Esophagus muscularis mucosa (tissue), 4 donors: Measurements from ENCODE around the gene HHEX. TPM values are rescaled to one million over a fixed set of nuclear protein-coding genes. Genes with fewer than 3 reads are reported as not detected.

ENCODE experiments used
- DNase-seq: peaks from one replicate; pipeline ENCODE4 v3.0.0-alpha.2; 2017; ENCODE audit errors: extremely low spot score
- H3K27ac ChIP-seq, 4 donors: fragments of 200-600 bp; sonication (generic); replicated peaks in 1 of 4; 1 replicate in 3 of 4; 2 replicates in 1 of 4; pipeline ENCODE4 v1.5.1; 2016 to 2019; ENCODE audit warnings: mild to moderate bottlenecking in 1 of 4
- H3K27me3 ChIP-seq, 4 donors: fragments of 200-600 bp; sonication (generic); one replicate each; pipeline versions ENCODE4 v1.5.1 to v1.6.0; 2016 to 2019
- H3K36me3 ChIP-seq, 4 donors: fragments of 200-600 bp; sonication (generic); one replicate each; pipeline ENCODE4 v1.5.1; 2016 to 2019
- H3K4me1 ChIP-seq, 4 donors: fragments of 200-600 bp; sonication (generic); one replicate each; pipeline ENCODE4 v1.5.1; 2016 to 2019
- H3K4me3 ChIP-seq, 4 donors: fragments of 200-600 bp; sonication (generic); 1 replicate in 2 of 4; 2 replicates in 2 of 4; pipeline ENCODE4 v1.5.1; 2016 to 2019; ENCODE audit warnings: mild to moderate bottlenecking in 4 of 4, moderate library complexity in 1 of 4
- H3K9me3 ChIP-seq, 4 donors: fragments of 200-600 bp; sonication (generic); 1 replicate in 3 of 4; 2 replicates in 1 of 4; pipeline ENCODE4 v1.5.1; 2016 to 2019
- CTCF ChIP-seq, 3 experiments: fragments of 200-600 bp in 2 of 3; fragments of 450-650 bp in 1 of 3; sonication (generic) in 2 of 3; IDR thresholded peaks; one replicate each; pipeline ENCODE4 v1.5.1; 2017 to 2019; ENCODE audit warnings: antibody characterized with exemption in 3 of 3, mild to moderate bottlenecking in 2 of 3, moderate library complexity in 1 of 3
- EP300 ChIP-seq: sonication (generic); formaldehyde crosslinking; IDR thresholded peaks from one replicate; pipeline ENCODE4 v1.6.1; 2017; ENCODE audit warnings: antibody characterized with exemption
- POLR2A ChIP-seq: fragments of 450-650 bp; IDR thresholded peaks from one replicate; pipeline ENCODE4 v1.6.1; 2017; ENCODE audit warnings: antibody characterized with exemption, moderate library complexity, mild to moderate bottlenecking, low read depth
- POLR2AphosphoS5 ChIP-seq, 2 donors: sonication (generic); formaldehyde crosslinking; IDR thresholded peaks; one replicate each; pipeline ENCODE4 v1.6.1; 2017; ENCODE audit warnings: antibody characterized with exemption in 2 of 2
- WGBS: methylation state at CpG from one replicate; pipeline ENCODE4 v1.1.5; 2018; 5-methylcytosine and 5-hydroxymethylcytosine counted together
- intact Hi-C: fragments of 100-400 bp; cut with DNase I; formaldehyde crosslinking; loops from one replicate; pipeline ENCODE4 v1.15.1; 2023
- total RNA-seq, 4 donors: library from RNA; depleted of rRNA; stranded (reverse); fragments of >200 nt; gene quantifications; one replicate each; pipeline versions ENCODE4 v1.1.0 to v1.2.1, GENCODE V29; 2016

The HHEX gene
- total RNA-seq, 4 donors from 2014 or later, result 4.6 to 8.6 (median 8.3) TPM

DNA sequence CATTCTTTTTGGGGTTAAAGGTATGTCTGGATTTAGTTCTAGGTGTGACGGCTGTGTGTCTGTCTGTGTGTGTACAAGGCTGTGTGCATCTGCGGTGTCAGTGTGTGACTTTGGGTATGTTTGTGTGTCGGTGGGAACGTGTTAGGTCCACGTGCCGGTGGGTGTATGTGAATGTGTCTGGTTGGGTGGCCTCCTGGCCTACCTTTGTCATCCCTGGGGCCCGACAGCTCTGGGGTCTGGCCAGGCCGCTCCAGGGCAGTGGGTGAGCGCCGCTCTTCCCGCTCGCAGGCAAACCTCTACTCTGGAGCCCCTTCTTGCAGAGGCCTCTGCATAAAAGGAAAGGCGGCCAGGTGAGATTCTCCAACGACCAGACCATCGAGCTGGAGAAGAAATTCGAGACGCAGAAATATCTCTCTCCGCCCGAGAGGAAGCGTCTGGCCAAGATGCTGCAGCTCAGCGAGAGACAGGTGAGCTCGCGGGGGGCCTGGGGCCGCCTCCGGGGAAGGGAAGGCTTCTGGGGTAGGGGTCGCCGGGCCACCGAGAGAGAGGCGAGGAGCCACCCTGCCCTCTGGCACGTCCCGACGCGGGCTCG lies 2.4 kb downstream of the HHEX start:
- no peaks in the 10 kb centered on the region for H3K9me3 ChIP-seq
- TF ChIP-seq POLR2AphosphoS5 (IDR thresholded peaks at IDR 0.05) (no peak), CTCF (IDR thresholded peaks at IDR 0.05) (no peak), POLR2A (no peak), EP300 (no peak)
- peak overlapping the region; percentile 81 to 86 (median 84) for H3K27ac ChIP-seq
- peak overlapping the region; percentile 67 to 85 (median 77) for H3K4me3 ChIP-seq
- intact Hi-C loops, result loop anchor here (5.0 to 10.0 kb wide), 3 partner anchors 65 to 153 kb away; partner anchors contain the start of genes EXOC6 and KIF11
- DNase-seq, result peak; percentile 53
- peaks cover 0 to 48% (median 2%) of the 10 kb centered on the region in 4 donors for H3K27me3 ChIP-seq
- H3K36me3 ChIP-seq, result peaks cover 0 to 12% (median 0%) of the 10 kb centered on the region in 4 donors
- WGBS, result 55% methylated on average over 31 of the region's 34 CpGs
- H3K4me1 ChIP-seq, result peaks cover 10 to 53% (median 45%) of the 10 kb centered on the region in 4 donors

DNA sequence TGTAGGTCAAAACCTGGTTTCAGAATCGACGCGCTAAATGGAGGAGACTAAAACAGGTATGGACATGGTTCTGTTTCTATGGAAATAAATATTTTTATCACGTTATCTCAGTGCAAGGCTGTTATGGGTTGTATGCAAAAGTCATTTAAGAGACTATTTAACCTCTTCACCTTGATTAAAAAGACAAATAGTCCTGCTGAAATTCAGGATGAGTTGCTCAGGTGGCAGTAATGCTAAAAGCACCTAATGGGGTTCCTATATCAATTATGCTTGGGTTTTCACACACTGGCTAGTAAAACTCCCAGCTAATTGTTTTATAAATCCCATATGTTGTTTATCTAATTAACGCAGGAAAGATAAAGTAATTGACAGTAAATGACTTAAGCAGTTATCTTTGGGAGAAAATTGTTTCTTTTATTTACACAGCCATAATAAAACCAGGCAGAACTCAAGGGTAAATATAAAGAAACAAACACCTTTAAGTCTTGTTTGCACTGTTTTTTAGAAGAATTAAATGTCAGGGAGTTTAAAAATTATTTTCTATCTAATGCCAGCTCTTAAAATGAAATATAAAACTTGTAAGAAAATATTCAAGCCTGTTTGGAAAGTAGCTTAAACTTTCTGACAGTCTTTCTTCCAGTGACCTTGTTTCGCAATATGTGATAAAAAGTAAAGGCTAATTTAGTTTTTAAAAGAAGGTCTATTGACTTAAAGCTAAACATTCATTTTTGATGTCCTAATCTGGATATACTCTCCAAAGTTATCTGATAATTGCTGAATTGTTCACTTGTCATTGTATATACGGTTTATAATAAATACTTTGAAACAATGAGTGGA lies 3.2 kb downstream of the HHEX start:
- H3K36me3 ChIP-seq, result peaks cover 0 to 12% (median 0%) of the 10 kb centered on the region in 4 donors
- peaks cover 10 to 53% (median 45%) of the 10 kb centered on the region in 4 donors for H3K4me1 ChIP-seq
- WGBS, result 53% methylated on average over 7 of the region's 7 CpGs
- peak overlapping the region in 1 of 4 donors; percentile 85 for H3K27ac ChIP-seq
- H3K9me3 ChIP-seq, result no peaks in the 10 kb centered on the region
- H3K4me3 ChIP-seq, result peak overlapping the region; percentile 67 to 85 (median 77)
- intact Hi-C loops, result loop anchor here (5.0 to 10.0 kb wide), 3 partner anchors 64 to 152 kb away; partner anchors contain the start of genes EXOC6 and KIF11
- H3K27me3 ChIP-seq, result peaks cover 0 to 48% (median 2%) of the 10 kb centered on the region in 4 donors
- TF ChIP-seq POLR2A (no peak), POLR2AphosphoS5 (IDR thresholded peaks at IDR 0.05) (no peak), CTCF (IDR thresholded peaks at IDR 0.05) (no peak), EP300 (no peak)
- no peak for DNase-seq

DNA sequence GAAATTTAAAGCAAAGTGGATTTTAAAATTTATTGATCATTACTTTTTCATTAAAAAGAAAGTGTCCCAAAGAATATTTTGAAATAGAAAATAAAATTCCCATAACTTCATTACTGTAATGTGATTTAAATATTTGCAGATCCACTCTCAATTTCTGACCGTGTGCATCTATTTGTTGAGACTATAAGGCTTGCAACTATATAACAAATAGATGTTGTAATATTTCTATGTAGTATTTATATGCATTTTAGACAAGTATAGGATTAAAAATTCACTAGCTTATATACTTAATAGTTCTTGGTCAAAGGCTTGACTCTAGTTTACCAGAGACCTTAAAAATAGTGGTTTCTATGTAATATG lies 3.8 kb downstream of the HHEX start:
- Histone ChIP-seq H3K36me3 (peaks cover 0 to 12% (median 0%) of the 10 kb centered on the region in 4 donors), H3K4me3 (no peak overlapping the region), H3K27me3 (peaks cover 0 to 48% (median 2%) of the 10 kb centered on the region in 4 donors), H3K9me3 (no peaks in the 10 kb centered on the region), H3K27ac (no peak overlapping the region), H3K4me1 (peaks cover 10 to 52% (median 43%) of the 10 kb centered on the region in 4 donors)
- WGBS, result 82% methylated on average over 1 of the region's 1 CpG
- intact Hi-C loops, result loop anchor here (5.0 to 10.0 kb wide), 3 partner anchors 64 to 151 kb away; partner anchors contain the start of genes EXOC6 and KIF11
- TF ChIP-seq EP300, result no peak
- no peak for TF ChIP-seq POLR2A
- TF ChIP-seq CTCF (IDR thresholded peaks at IDR 0.05), result no peak
- TF ChIP-seq POLR2AphosphoS5 (IDR thresholded peaks at IDR 0.05), result no peak
- DNase-seq, result no peak

DNA sequence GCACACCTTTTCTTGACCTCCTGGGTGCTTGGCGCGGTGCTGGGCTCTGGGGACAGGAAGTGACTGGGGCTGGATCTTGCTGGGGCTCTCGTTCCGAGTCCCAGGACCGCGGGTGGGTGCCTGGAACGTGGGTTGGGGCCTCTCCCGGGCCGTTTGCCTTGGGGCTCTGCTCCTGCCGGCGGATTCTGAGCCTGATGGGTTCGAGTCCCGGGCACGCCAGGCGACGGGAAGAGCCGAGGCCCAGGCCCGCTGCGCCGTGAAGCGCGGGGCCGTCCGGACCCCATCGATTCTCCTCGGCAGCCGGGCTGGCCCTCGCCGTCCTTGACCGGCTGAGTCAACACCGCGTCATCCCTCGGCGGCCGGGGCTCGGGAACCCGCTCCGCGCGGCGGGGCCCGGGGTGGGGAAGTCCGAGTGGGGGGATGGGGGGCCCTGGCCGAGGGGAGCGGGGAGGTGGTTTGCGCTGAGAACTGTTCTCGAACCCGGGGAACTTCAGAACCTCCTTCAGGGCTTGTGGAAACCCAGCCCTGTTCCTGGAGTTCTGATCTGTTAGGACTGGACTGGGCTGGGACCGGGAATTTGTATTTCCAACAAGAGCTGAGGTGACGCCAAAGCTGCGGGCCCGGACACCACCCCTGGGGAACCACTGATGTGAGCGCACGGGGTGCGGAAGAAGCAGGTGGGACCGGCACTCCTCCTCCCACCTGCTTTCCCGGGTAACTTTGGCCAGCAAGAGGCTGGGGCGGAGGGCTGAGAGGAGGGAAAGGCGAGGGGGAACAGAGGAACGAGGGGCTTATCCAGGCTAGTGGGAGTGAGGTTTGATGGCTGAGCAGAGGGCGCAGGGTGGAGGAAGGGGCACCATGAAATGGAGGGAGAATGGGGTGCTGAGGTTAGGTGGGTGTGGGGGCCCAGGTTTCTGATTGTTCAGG lies 6.2 kb downstream of the HHEX start:
- WGBS, result 67% methylated on average over 18 of the region's 61 CpGs
- intact Hi-C loops, result loop anchor here (10.0 kb wide), 1 partner anchor 149 kb away; the partner anchor contains the start of gene EXOC6

More for the DNA sequence above, 6.2 kb downstream of the HHEX start:
- DNase-seq, result peak; percentile 87
- Histone ChIP-seq H3K4me1 (peaks cover 17 to 49% (median 38%) of the 10 kb centered on the region in 4 donors), H3K9me3 (no peaks in the 10 kb centered on the region), H3K36me3 (peaks cover 0 to 12% (median 0%) of the 10 kb centered on the region in 4 donors), H3K27me3 (peaks cover 0 to 32% (median 2%) of the 10 kb centered on the region in 4 donors), H3K27ac (peak overlapping the region in 3 of 4 donors; percentile 21 to 66 (median 38)), H3K4me3 (peak overlapping the region; percentile 10 to 49 (median 35))
- TF ChIP-seq POLR2A (no peak), CTCF (IDR thresholded peaks at IDR 0.05) (no peak), POLR2AphosphoS5 (IDR thresholded peaks at IDR 0.05) (no peak)
